Uterus (tissue), 4 donors: Measurements from ENCODE around the gene ERAS. TPM values are rescaled to one million over a fixed set of nuclear protein-coding genes. Genes with fewer than 3 reads are reported as not detected.
"Not testable (repeated sequence)": the region's sequence is repeated elsewhere in the genome, so short reads cannot be mapped to it uniquely, and the experiment has no call there.

Experiments
- DNase-seq, 2 donors: peaks; one replicate each; pipeline ENCODE4 v3.0.0-alpha.2; 2019 to 2020
- H3K27ac ChIP-seq, 2 donors: fragments of 200-600 bp; sonication (generic); 1 replicate in 1 of 2; 2 replicates in 1 of 2; pipeline ENCODE4 v1.5.1; 2016 to 2018
- H3K27me3 ChIP-seq, 2 donors: fragments of 200-600 bp; sonication (generic); one replicate each; pipeline ENCODE4 v1.5.1; 2018 to 2019; ENCODE audit warnings: control low read depth in 1 of 2
- H3K36me3 ChIP-seq, 2 donors: fragments of 200-600 bp; sonication (generic); one replicate each; pipeline ENCODE4 v1.5.1; 2019; ENCODE audit warnings: control low read depth in 1 of 2
- H3K4me1 ChIP-seq, 2 donors: fragments of 200-600 bp; sonication (generic); one replicate each; pipeline ENCODE4 v1.5.1; 2018 to 2019; ENCODE audit warnings: control low read depth in 1 of 2
- H3K4me3 ChIP-seq, 2 donors: fragments of 200-600 bp; sonication (generic); 1 replicate in 1 of 2; 2 replicates in 1 of 2; pipeline ENCODE4 v1.5.1; 2018 to 2019; ENCODE audit warnings: mild to moderate bottlenecking in 1 of 2
- H3K9me3 ChIP-seq, 2 donors: fragments of 200-600 bp; sonication (generic); one replicate each; pipeline ENCODE4 v1.5.1; 2019; ENCODE audit warnings: control low read depth in 1 of 2
- CTCF ChIP-seq, 4 experiments: fragments of 200-600 bp in 2 of 4; fragments of 450-650 bp in 2 of 4; sonication (generic) in 2 of 4; IDR thresholded peaks; one replicate each; pipeline ENCODE4 v1.5.1; 2016 to 2019; ENCODE audit warnings: antibody characterized with exemption in 4 of 4, mild to moderate bottlenecking in 2 of 4, moderate library complexity in 1 of 4
- POLR2A ChIP-seq, 2 donors: fragments of 450-650 bp; IDR thresholded peaks; one replicate each; pipeline ENCODE4 v1.6.1; 2016; ENCODE audit warnings: antibody characterized with exemption in 2 of 2, mild to moderate bottlenecking in 1 of 2, moderate library complexity in 1 of 2
- intact Hi-C: fragments of 100-400 bp; cut with DNase I; formaldehyde crosslinking; loops from one replicate; pipeline ENCODE4 v1.15.1; 2023; ENCODE audit warnings: low total_unique reads
- small RNA-seq: library from RNA; depleted of rRNA; stranded (forward); fragments of <200 nt; gene quantifications from one replicate; pipeline ENCODE3, GENCODE V24; 2016
- total RNA-seq, 4 donors: library from RNA; depleted of rRNA in 3 of 4; stranded (reverse); fragments of >200 nt in 3 of 4; gene quantifications; one replicate each; pipeline versions ENCODE4 v1.1.0 to v1.2.4, GENCODE V29; 2014 to 2023
- donor health status: DM: yes; HTN: yes; CAD: no.

ERAS gene
- total RNA-seq, 4 donors from 2014 or later: 0.41 to 0.46 TPM; not detected in 2

GRCh38 chrX:48864210-48864609 is 37.9 kb downstream of the ERAS start:
- no peak for TF ChIP-seq POLR2A (IDR thresholded peaks at IDR 0.05)
- no peak for TF ChIP-seq CTCF (IDR thresholded peaks at IDR 0.05)
- Histone ChIP-seq H3K27ac (no peak overlapping the region), H3K27me3 (no peaks in the 10 kb centered on the region), H3K4me3 (no peak overlapping the region), H3K36me3 (no peaks in the 10 kb centered on the region), H3K9me3 (no peaks in the 10 kb centered on the region), H3K4me1 (no peaks in the 10 kb centered on the region)
- intact Hi-C loops: no loop called here
- DNase-seq: no peak

DNA sequence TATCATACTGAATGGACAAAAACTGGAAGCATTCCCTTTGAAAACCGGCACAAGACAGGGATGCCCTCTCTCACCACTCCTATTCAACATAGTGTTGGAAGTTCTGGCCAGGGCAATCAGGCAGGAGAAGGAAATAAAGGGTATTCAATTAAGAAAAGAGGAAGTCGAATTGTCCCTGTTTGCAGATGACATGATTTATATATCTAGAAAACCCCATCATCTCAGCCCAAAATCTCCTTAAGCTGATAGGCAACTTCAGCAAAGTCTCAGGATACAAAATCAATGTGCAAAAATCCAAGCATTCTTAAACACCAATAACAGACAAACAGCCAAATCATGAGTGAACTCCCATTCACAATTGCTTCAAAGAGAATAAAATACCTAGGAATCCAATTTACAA is 45.7 kb downstream of the ERAS start:
- H3K4me3 ChIP-seq, H3K27me3 ChIP-seq, H3K4me1 ChIP-seq, H3K9me3 ChIP-seq, H3K27ac ChIP-seq, intact Hi-C loops, DNase-seq, H3K36me3 ChIP-seq: not testable (repeated sequence)

DNA sequence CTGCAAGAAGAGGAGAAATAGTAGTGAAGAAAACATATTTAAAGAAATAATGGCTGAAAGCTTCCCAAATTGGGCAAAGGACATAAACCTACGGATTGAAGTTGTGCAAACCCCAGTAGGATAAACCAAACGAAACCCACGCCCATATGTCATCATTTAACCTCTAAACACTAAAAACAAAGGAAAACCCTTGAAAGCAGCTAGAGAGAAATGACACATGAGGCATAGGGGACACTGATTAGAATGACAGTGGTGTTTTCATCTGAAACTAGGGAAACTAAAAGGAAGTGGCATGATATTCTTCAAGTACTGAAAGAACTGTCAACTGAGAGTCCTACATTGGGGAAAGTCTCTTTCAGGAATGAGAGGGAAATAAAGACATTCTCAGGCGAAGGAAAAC is 50.6 kb downstream of the ERAS start:
- H3K9me3 ChIP-seq, H3K27ac ChIP-seq, DNase-seq, H3K36me3 ChIP-seq, H3K4me3 ChIP-seq, intact Hi-C loops, H3K27me3 ChIP-seq, H3K4me1 ChIP-seq: not testable (repeated sequence)

Small RNAs within 50 kb of the gene (small RNA-seq; reads per million reads assigned to genes)
- not detected for gene RNU6-29P

Other genes with a start within 250 kb of the ERAS start
- 100 to 1,000 TPM in 2 of 4 donors, 10 to 100 TPM in 2; 64.8 to 147 (median 111) TPM for gene WDR13, start 229.0 kb upstream of the ERAS start, total RNA-seq
- gene WAS, start 142.7 kb upstream of the ERAS start, total RNA-seq: 10 to 100 TPM in 1 of 4 donors, 1 to 10 TPM in 2, not detected in 1; 1.2 to 20.7 (median 1.9) TPM
- gene SUV39H1, start 129.8 kb upstream of the ERAS start, total RNA-seq: 1 to 10 TPM in 3 of 4 donors, under 1 TPM in 1; 0.59 to 7.8 (median 3.8) TPM
- not detected for gene GLOD5, start 64.8 kb upstream of the ERAS start, total RNA-seq
- gene GATA1, start 39.9 kb upstream of the ERAS start, total RNA-seq: under 1 TPM in 1 of 4 donors, not detected in 3; 0.35 TPM
- 100 to 1,000 TPM in 3 of 4 donors, 10 to 100 TPM in 1; 25.0 to 160 (median 123) TPM for gene HDAC6, start 24.4 kb upstream of the ERAS start, total RNA-seq
- 10 to 100 TPM in 1 of 4 donors, 1 to 10 TPM in 2, not detected in 1; 3.0 to 15.9 (median 3.4) TPM for gene PCSK1N, start 9.1 kb downstream of the ERAS start, total RNA-seq
- gene TIMM17B, start 71.3 kb downstream of the ERAS start, total RNA-seq: 10 to 100 TPM in 3 of 4 donors, 1 to 10 TPM in 1; 4.1 to 29.5 (median 17.2) TPM
- 10 to 100 TPM; 46.4 to 90.7 (median 70.3) TPM for gene PQBP1, start 71.4 kb downstream of the ERAS start, total RNA-seq
- 10 to 100 TPM in 2 of 4 donors, 1 to 10 TPM in 2; 4.4 to 16.9 (median 11.1) TPM for gene SLC35A2, start 85.1 kb downstream of the ERAS start, total RNA-seq
- gene PIM2, start 92.5 kb downstream of the ERAS start, total RNA-seq: 10 to 100 TPM in 1 of 4 donors, 1 to 10 TPM in 2, not detected in 1; 4.8 to 16.8 (median 9.1) TPM
- 10 to 100 TPM in 3 of 4 donors, 1 to 10 TPM in 1; 8.5 to 58.7 (median 21.8) TPM for gene OTUD5, start 131.1 kb downstream of the ERAS start, total RNA-seq
- 1 to 10 TPM in 2 of 4 donors, under 1 TPM in 1, not detected in 1; 0.29 to 4.6 (median 3.2) TPM for gene KCND1, start 145.3 kb downstream of the ERAS start, total RNA-seq
- gene GRIPAP1, start 175.8 kb downstream of the ERAS start, total RNA-seq: 10 to 100 TPM; 15.4 to 57.6 (median 22.0) TPM
- gene TFE3, start 216.8 kb downstream of the ERAS start, total RNA-seq: 10 to 100 TPM; 16.7 to 75.0 (median 38.7) TPM
- gene CCDC120, start 232.5 kb downstream of the ERAS start, total RNA-seq: 10 to 100 TPM in 1 of 4 donors, 1 to 10 TPM in 3; 2.0 to 12.0 (median 4.2) TPM
- 10 to 100 TPM in 2 of 4 donors, 1 to 10 TPM in 1, under 1 TPM in 1; 0.77 to 45.2 (median 23.8) TPM for gene PRAF2, start 247.5 kb downstream of the ERAS start, total RNA-seq